Stimulated activated naive CD8-positive, alpha-beta T cell treated with anti-CD3 and anti-CD28 coated beads, Interleukin-15, Interleukin-2, amounts not matched to agents 100 U/mL and 50 U/mL, for 24 hours (primary cell): ENCODE measurements around the gene CCDC136.

Experiments
- ATAC-seq: fragments of 150-1000 bp; cut with Tn5 transposase; one replicate; pipeline ENCODE4 v1.10.0; 2021
- DNase-seq: peaks from one replicate; pipeline ENCODE4 v3.0.0; 2021

The CCDC136 gene

GRCh38 chr7:128845987-128846386 is 54.2 kb downstream of the CCDC136 start:
- ATAC-seq (no peak), DNase-seq (no peak)

GRCh38 chr7:128846781-128847444 is 55.1 kb downstream of the CCDC136 start:
- no peak for ATAC-seq
- no peak for DNase-seq

- ATAC-seq = no peak
Observed at GRCh38 chr7:128847721-128848211, 56.0 kb downstream of the CCDC136 start.

GRCh38 chr7:128848289-128849155 is 56.8 kb downstream of the CCDC136 start:
- ATAC-seq = no peak

More at GRCh38 chr7:128847721-128848211, 56.0 kb downstream of the CCDC136 start:
- DNase-seq = no peak

GRCh38 chr7:128849156-128849515 is 57.4 kb downstream of the CCDC136 start:
- ATAC-seq = no peak
- DNase-seq = no peak

More at GRCh38 chr7:128848289-128849155, 56.8 kb downstream of the CCDC136 start:
- DNase-seq = no peak

- DNase-seq (no peak), ATAC-seq (no peak)
Observed at GRCh38 chr7:128849804-128850490, 58.2 kb downstream of the CCDC136 start.

- DNase-seq (no peak), ATAC-seq (no peak)
Observed at GRCh38 chr7:128852537-128853254, 60.9 kb downstream of the CCDC136 start.

GRCh38 chr7:128853799-128854198 is 62.0 kb downstream of the CCDC136 start:
- ATAC-seq (no peak), DNase-seq (no peak)

GRCh38 chr7:128854396-128854795 is 62.6 kb downstream of the CCDC136 start:
- ATAC-seq (no peak), DNase-seq (no peak)

- ATAC-seq (no peak), DNase-seq (no peak)
Observed at GRCh38 chr7:128855559-128855958, 63.8 kb downstream of the CCDC136 start.

- DNase-seq (no peak), ATAC-seq (no peak)
Observed at GRCh38 chr7:128856001-128856718, 64.4 kb downstream of the CCDC136 start.

- DNase-seq (no peak), ATAC-seq (no peak)
Observed at GRCh38 chr7:128858380-128859231, 66.8 kb downstream of the CCDC136 start.

- ATAC-seq (no peak), DNase-seq (no peak)
Observed at GRCh38 chr7:128859232-128860157, 67.7 kb downstream of the CCDC136 start.

- DNase-seq (no peak), ATAC-seq (no peak)
Observed at GRCh38 chr7:128860158-128861073, 68.6 kb downstream of the CCDC136 start.

GRCh38 chr7:128861957-128862570 is 70.3 kb downstream of the CCDC136 start:
- DNase-seq (no peak), ATAC-seq (no peak)

GRCh38 chr7:128862571-128863432 is 71.0 kb downstream of the CCDC136 start, which contains the start of gene ATP6V1F:
Gene ATP6V1F (plus strand): TSS chr7:128862856. CDS start chr7:128862905, 49 bp downstream.
- peak; percentile 100 for DNase-seq
- peak; percentile 90 for ATAC-seq
